Large intestine (tissue), 3 donors: ENCODE data around the gene ABCC1. TPM values are rescaled to one million over a fixed set of nuclear protein-coding genes. Genes with fewer than 3 reads are reported as not detected.
"Not testable (repeated sequence)": the region's sequence is repeated elsewhere in the genome, so short reads cannot be mapped to it uniquely, and the experiment has no call there.

ENCODE experiments used
- DNase-seq, 2 donors: peaks; one replicate each; pipeline versions ENCODE4 v3.0.0 to v3.0.0-alpha.2; 2013
- H3K27ac ChIP-seq: one replicate; pipeline ENCODE4 v1.5.1; 2013; ENCODE audit warnings: low read length
- H3K27me3 ChIP-seq: 2 replicates; pipeline ENCODE4 v1.6.1; 2013; ENCODE audit warnings: low read length; ENCODE audit not compliant: control insufficient read depth, insufficient read depth
- H3K36me3 ChIP-seq: 2 replicates; pipeline ENCODE4 v1.6.1; 2013; ENCODE audit warnings: low read length; ENCODE audit not compliant: control insufficient read depth, insufficient read depth
- H3K4me1 ChIP-seq: one replicate; pipeline ENCODE4 v1.6.1; 2013; ENCODE audit warnings: low read length; ENCODE audit not compliant: control insufficient read depth, insufficient read depth
- H3K4me3 ChIP-seq: one replicate; pipeline ENCODE4 v1.5.1; 2013; ENCODE audit warnings: low read length
- H3K9me3 ChIP-seq: one replicate; pipeline ENCODE4 v1.6.1; 2013; ENCODE audit warnings: mild to moderate bottlenecking, low read depth, low read length, moderate library complexity; ENCODE audit not compliant: control insufficient read depth
- WGBS: methylation state at CpG from one replicate; pipeline ENCODE4 v1.1.5; 2013; ENCODE audit warnings: low lambda C conversion rate; ENCODE audit not compliant: insufficient coverage; 5-methylcytosine and 5-hydroxymethylcytosine counted together
- polyA plus RNA-seq: library from polyadenylated mRNA; unstranded; fragments of 120-200 nt; gene quantifications from one replicate; pipeline ENCODE4 v1.2.1, GENCODE V29; 2013

Gene ABCC1
- polyA plus RNA-seq, 1 donor: 10.6 TPM

DNA sequence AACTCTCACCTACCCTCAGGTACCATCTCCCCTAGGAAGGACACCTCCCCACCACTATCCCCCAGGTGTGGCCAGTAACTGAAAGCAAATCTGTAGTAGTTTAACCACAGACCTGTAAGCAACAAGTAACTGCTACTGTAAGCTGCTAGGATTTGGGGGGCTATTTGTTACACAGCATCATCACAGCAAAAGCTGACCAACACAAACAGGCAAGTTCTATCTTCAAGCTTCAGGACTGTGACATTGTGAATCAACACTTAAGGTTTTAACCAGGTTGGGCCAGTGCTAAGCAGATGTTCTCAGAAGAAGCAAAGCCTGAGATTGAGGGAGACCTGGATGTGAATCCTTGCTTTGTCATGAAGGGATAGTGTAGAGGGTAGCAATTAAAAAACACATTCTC lies 226.9 kb downstream of the ABCC1 start:
- Histone ChIP-seq H3K4me3 (no peak overlapping the region), H3K36me3 (peaks cover 64% of the 10 kb centered on the region), H3K4me1 (peaks cover 3% of the 10 kb centered on the region), H3K27ac (no peak overlapping the region), H3K9me3 (no peaks in the 10 kb centered on the region), H3K27me3 (no peaks in the 10 kb centered on the region)
- DNase-seq: no peak

DNA sequence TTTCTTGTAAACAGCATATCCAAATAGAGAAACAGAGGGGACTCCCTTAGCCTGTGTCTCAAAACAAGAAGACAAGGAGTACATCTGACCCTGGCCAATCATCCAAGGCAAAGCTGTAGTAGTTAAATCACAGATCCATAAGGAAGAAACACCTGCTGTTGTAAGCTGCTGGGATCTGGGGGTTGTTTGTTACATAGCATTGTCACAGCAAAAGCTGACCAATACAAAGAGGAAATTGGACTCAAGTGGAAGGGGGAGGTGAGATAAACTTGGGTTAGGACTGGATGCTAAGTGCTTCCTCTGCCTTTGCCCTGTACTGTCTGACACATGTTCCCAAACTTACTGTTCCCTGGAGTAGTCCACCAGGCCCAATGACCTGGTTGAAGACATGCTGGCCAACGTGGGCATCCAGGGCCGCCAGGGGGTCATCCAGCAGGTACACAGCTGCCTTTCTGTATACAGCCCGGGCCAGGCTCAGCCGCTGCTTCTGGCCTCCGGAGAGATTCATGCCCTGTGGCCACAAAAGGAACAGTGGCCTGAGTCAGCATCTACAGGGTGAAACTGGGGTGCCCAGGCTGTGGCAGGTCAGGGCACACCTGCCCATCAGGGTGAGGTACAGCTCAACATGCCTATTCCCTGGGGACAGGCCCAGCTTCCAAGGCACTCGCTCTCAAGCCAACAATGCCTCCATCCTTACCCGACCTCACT lies 229.2 kb downstream of the ABCC1 start:
- Histone ChIP-seq H3K4me1 (peaks cover 3% of the 10 kb centered on the region), H3K27me3 (no peaks in the 10 kb centered on the region), H3K36me3 (peaks cover 77% of the 10 kb centered on the region), H3K4me3 (no peak overlapping the region), H3K27ac (no peak overlapping the region), H3K9me3 (no peaks in the 10 kb centered on the region)
- no peak for DNase-seq
- no CpG with 5 or more reads among the region's 7 CpGs for WGBS

DNA sequence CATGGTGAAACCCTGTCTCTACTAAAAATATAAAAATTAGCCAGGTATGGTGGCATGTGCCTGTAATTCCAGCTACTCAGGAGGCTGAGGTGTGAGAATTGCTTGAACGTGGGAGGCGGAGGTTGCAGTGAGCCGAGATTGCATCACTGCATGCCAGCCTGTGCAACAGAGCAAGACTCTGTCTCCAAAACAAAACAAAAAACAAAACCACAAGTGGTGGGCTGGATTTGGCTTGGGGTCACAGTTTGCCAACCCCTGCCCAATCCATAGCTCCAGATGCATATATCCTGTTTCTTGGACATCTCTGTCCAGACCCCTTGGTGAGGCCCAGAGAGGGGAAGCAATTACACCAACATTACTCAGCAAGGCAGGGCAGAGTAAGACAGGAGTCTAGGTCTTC lies 232.3 kb downstream of the ABCC1 start:
- not testable (repeated sequence) for H3K4me3 ChIP-seq, H3K27me3 ChIP-seq, H3K27ac ChIP-seq, H3K9me3 ChIP-seq, DNase-seq, H3K4me1 ChIP-seq
- peaks cover 74% of the 10 kb centered on the region for H3K36me3 ChIP-seq
- WGBS: no CpG with 5 or more reads among the region's 3 CpGs

DNA sequence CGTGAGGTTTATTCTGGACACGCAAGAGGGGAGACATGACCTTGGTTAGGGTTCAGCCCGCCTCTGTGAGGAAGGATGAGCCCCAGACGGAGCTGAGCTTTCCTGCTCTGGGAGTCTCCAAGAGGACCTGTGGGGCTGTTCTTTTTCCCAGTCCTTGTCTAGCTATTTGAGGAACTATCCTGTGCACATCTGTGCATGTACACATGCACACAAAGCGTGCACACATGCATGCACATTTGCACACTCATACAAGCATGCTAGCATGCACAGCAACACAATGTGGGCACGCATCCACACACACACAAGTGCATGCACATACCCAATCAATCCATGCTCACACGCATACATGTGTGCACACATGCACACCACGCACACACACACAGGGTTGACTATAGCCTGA lies 233.5 kb downstream of the ABCC1 start:
- Histone ChIP-seq H3K36me3 (peaks cover 74% of the 10 kb centered on the region), H3K27me3 (no peaks in the 10 kb centered on the region), H3K27ac (no peak overlapping the region), H3K4me1 (no peaks in the 10 kb centered on the region), H3K4me3 (no peak overlapping the region), H3K9me3 (no peaks in the 10 kb centered on the region)
- no peak for DNase-seq
- WGBS: no CpG with 5 or more reads among the region's 8 CpGs

DNA sequence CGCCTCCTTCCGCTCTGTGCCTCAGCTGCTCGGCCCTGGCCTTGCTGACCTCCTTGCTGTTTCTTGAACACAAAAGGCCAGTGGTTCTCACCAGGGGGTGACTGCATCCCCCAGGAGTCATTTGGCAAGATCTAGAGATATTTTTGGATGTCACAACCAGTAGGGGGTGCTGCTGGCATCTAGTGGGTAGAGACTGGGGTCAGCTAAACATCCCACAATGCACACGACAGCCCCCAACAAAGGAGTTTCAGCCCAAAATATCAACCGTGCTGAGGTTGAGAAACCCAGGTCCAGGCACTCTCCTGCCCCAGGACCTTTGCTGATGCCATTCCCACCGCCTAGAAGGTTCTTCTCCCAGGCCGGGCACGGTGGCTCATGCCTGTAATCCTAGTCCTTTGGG lies 234.1 kb downstream of the ABCC1 start:
- Histone ChIP-seq H3K27me3 (no peaks in the 10 kb centered on the region), H3K4me3 (no peak overlapping the region), H3K9me3 (no peaks in the 10 kb centered on the region), H3K36me3 (peaks cover 69% of the 10 kb centered on the region), H3K4me1 (no peaks in the 10 kb centered on the region), H3K27ac (no peak overlapping the region)
- DNase-seq: no peak
- no CpG with 5 or more reads among the region's 8 CpGs for WGBS

DNA sequence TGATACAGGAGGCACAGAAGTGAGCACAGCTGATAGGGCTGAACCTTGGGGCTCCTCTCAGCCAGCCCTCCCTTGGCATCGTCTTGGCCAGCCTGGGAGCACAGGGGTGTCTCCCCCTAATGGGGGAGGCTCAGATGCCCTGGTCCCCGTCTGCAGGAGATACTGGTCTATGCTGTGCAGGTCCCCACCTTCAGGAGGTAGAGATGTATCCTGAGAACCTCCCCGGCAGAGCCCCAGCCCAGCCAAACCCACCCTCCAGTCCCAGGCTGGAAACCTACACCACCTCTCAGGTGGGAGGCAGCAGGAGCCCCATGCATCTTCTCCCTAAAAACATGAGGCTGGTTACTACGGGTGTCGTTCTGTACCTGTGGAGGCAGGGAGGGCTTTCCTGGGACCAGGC lies 235.2 kb downstream of the ABCC1 start:
- H3K36me3 ChIP-seq: peaks cover 63% of the 10 kb centered on the region
- no CpG with 5 or more reads among the region's 5 CpGs for WGBS

DNA sequence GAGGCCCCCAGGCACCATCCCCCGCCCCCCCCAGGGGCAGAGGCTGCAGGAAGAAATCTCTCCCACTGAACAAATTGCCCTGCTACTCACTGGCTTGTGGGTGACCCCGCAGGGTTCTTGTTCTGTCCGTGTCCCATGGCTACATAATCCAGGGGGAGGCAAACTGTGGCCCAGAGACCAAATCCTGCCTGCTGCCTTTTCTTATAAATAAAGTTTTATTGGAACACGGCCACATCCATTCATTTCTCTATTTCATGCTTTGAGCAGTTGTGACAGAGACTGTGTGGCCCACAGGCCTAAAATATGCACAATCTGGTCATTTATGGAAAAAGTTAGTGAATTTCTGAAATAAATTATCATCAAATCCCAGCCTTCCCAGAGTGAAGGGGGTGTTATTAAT lies 235.7 kb downstream of the ABCC1 start:
- Histone ChIP-seq H3K4me3 (no peak overlapping the region), H3K27ac (no peak overlapping the region), H3K9me3 (no peaks in the 10 kb centered on the region), H3K27me3 (no peaks in the 10 kb centered on the region), H3K36me3 (peaks cover 62% of the 10 kb centered on the region), H3K4me1 (no peaks in the 10 kb centered on the region)
- no peak for DNase-seq
- no CpG with 5 or more reads among the region's 4 CpGs for WGBS

More for the DNA sequence above, 235.2 kb downstream of the ABCC1 start:
- no peaks in the 10 kb centered on the region for H3K27me3 ChIP-seq
- H3K9me3 ChIP-seq: no peaks in the 10 kb centered on the region
- no peak overlapping the region for H3K27ac ChIP-seq
- no peak overlapping the region for H3K4me3 ChIP-seq
- DNase-seq: no peak
- H3K4me1 ChIP-seq: no peaks in the 10 kb centered on the region

DNA sequence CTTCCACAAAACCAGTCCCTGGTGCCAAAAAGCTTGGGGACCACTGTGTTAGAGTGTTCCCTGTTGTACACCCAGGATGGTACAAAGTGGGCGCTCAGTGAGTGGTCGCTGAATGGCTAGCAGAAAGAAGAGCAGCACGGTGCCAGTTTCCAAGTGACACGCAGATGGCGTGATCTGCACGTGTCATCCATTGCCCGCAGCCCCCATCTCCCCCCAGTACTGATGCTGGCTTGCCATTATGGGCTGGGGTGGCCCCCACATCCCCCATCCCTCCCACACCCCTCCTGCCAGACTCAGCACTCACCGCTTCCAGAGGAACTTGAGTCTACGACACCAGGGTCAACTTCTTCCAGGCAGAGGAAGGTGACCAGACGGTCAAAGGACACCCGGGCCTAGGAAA lies 237.4 kb downstream of the ABCC1 start:
- no peaks in the 10 kb centered on the region for H3K4me1 ChIP-seq
- H3K27me3 ChIP-seq: no peaks in the 10 kb centered on the region
- WGBS: no CpG with 5 or more reads among the region's 11 CpGs
- no peak for DNase-seq
- H3K9me3 ChIP-seq: no peaks in the 10 kb centered on the region
- no peak overlapping the region for H3K27ac ChIP-seq
- peaks cover 60% of the 10 kb centered on the region for H3K36me3 ChIP-seq
- no peak overlapping the region for H3K4me3 ChIP-seq

DNA sequence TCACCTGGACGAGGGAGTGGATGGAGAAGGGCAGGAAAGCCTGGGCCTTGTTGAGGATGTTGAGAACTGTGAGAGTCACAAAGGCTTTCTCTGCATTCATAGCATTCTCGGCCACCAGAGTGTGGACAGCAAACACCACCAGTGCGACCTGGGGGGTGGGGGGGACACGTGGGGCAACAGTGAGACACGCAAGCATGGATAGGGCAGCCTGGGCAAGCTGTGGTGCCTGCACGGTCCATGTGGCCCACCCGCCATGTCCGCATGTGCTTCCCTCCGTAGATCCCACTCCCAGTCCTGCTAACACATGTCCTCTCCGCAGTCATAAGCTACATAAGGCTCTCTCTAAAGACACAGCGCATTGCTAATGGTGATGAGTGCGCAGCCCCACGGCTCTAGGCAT lies 239.4 kb downstream of the ABCC1 start:
- DNase-seq: no peak
- no CpG with 5 or more reads among the region's 13 CpGs for WGBS
- H3K9me3 ChIP-seq: no peaks in the 10 kb centered on the region
- no peaks in the 10 kb centered on the region for H3K27me3 ChIP-seq
- no peak overlapping the region for H3K4me3 ChIP-seq
- no peaks in the 10 kb centered on the region for H3K4me1 ChIP-seq
- no peak overlapping the region for H3K27ac ChIP-seq
- H3K36me3 ChIP-seq: peaks cover 54% of the 10 kb centered on the region

DNA sequence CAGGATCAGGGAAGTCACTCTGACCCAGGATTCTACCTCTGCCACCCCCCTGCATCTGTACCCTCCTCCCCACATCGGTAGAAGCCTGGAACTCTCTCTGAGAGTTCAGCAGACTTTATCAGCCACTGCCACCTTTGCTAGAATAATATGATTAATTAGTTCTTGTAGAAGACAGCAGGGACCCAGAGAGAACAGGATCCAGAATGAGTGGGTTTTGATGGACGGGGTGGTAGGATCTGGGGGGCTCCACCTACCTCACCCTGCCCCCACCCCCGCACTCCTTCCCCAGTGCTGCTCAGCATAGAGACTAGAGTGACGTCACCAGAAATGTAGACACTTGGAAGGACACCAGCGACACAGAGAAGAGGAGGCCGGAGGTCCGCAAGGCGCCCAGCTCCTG lies 240.4 kb downstream of the ABCC1 start:
- Histone ChIP-seq H3K9me3 (no peaks in the 10 kb centered on the region), H3K4me3 (no peak overlapping the region), H3K27ac (no peak overlapping the region), H3K27me3 (no peaks in the 10 kb centered on the region), H3K4me1 (no peaks in the 10 kb centered on the region), H3K36me3 (peaks cover 58% of the 10 kb centered on the region)
- DNase-seq: no peak
- no CpG with 5 or more reads among the region's 8 CpGs for WGBS

DNA sequence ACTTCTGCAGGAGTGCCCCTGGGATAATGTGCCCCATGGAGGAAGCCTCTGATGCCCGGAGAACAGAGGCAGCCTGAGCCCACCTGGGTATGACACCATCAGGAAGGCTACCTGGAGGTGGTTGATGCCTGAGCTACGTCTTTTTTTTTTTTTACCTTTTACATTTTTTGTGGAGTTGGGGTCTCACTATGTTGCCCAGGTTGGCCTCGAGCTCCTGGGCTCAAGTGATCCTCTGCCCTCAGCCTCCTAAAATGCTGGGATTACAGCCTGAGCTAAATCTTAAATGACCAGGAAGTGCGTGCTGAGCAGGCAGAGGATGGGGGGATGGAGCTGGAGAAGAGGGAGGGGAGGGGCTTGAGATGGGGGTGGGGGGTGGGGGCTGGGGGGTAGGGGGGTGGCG lies 241.1 kb downstream of the ABCC1 start:
- WGBS: 100% methylated on average over 1 of the region's 5 CpGs
- no peak for DNase-seq
- Histone ChIP-seq H3K9me3 (no peaks in the 10 kb centered on the region), H3K4me3 (no peak overlapping the region), H3K36me3 (peaks cover 59% of the 10 kb centered on the region), H3K27ac (no peak overlapping the region), H3K27me3 (no peaks in the 10 kb centered on the region), H3K4me1 (no peaks in the 10 kb centered on the region)
